ENCODE measurements around the gene MRPS11. TPM values are rescaled to one million over a fixed set of nuclear protein-coding genes. Genes with fewer than 3 reads are reported as not detected.

MRPS11 gene
- total RNA-seq, 4 donors from 2014 or later, result 33.5 to 47.8 (median 45.2) TPM

DNA sequence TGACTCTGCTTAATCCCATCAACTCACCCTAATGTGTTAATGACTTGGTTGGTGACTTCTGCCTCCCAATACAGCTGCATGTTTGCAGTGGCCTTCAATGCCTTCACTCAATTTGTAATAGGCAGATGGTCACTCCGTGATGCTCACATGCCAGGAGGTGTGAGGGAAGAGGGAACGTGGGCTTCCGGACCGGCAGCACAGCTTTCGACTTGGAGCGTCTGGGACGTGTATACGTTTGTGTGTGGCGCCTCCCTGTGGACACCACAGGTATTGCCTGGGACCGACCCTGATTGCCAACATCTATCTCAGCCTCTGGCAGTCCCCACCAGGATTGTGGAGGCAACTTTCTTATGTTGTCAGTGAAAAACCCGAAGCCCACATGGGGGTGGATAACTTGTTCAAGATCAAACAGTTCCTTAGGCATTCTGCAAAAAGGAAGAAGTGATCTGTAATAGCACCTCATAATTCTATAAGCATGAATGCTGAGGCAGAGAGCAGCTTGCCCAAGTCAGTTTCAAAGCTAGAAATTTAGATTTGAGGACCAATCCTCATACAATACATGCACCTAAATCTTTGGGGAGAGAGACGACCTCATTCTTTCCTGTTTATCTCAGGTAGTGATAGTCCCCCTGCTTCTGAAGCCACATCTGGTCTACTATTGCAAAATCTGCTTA, 17.2 kb upstream of the MRPS11 start:
- DNase-seq, result peak in 1 of 2 donors; percentile 22
- Histone ChIP-seq H3K4me1 (peaks cover 7 to 8% of the 10 kb centered on the region in 2 donors), H3K9me3 (no peaks in the 10 kb centered on the region), H3K4me3 (no peak overlapping the region), H3K27ac (no peak overlapping the region), H3K27me3 (no peaks in the 10 kb centered on the region), H3K36me3 (no peaks in the 10 kb centered on the region)
- ATAC-seq, result peak in 1 of 2 donors; percentile 23
- in situ Hi-C loops (cut with MboI; ENCODE audit: low sequenced_read_pairs in 4 of 4) (no loop called here), intact Hi-C loops (cut with DNase I; ENCODE audit: low total_unique reads) (no loop called here)
- no peak for TF ChIP-seq POLR2A (IDR thresholded peaks at IDR 0.05)
- TF ChIP-seq, protein P1, sequence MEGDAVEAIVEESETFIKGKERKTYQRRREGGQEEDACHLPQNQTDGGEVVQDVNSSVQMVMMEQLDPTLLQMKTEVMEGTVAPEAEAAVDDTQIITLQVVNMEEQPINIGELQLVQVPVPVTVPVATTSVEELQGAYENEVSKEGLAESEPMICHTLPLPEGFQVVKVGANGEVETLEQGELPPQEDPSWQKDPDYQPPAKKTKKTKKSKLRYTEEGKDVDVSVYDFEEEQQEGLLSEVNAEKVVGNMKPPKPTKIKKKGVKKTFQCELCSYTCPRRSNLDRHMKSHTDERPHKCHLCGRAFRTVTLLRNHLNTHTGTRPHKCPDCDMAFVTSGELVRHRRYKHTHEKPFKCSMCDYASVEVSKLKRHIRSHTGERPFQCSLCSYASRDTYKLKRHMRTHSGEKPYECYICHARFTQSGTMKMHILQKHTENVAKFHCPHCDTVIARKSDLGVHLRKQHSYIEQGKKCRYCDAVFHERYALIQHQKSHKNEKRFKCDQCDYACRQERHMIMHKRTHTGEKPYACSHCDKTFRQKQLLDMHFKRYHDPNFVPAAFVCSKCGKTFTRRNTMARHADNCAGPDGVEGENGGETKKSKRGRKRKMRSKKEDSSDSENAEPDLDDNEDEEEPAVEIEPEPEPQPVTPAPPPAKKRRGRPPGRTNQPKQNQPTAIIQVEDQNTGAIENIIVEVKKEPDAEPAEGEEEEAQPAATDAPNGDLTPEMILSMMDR (IDR thresholded peaks at IDR 0.05 in 4 of 5, conservative IDR thresholded peaks at IDR 0.05 in 1 of 5), result peak; percentile 27 to 66 (median 42)

GRCh38 chr15:88453651-88454050, 13.9 kb upstream of the MRPS11 start:
- Histone ChIP-seq H3K9me3 (no peaks in the 10 kb centered on the region), H3K36me3 (peaks cover 0 to 12% of the 10 kb centered on the region in 2 donors), H3K27me3 (no peaks in the 10 kb centered on the region), H3K4me3 (no peak overlapping the region), H3K4me1 (peaks cover 7 to 8% of the 10 kb centered on the region in 2 donors), H3K27ac (no peak overlapping the region)
- intact Hi-C loops (cut with DNase I; ENCODE audit: low total_unique reads), result no loop called here
- no peak for DNase-seq
- in situ Hi-C loops (cut with MboI; ENCODE audit: low sequenced_read_pairs in 4 of 4), result no loop called here
- ATAC-seq, result no peak
- TF ChIP-seq, protein P1 (IDR thresholded peaks at IDR 0.05 in 4 of 5, conservative IDR thresholded peaks at IDR 0.05 in 1 of 5), result no peak
- TF ChIP-seq POLR2A (IDR thresholded peaks at IDR 0.05), result no peak

GRCh38 chr15:88454236-88454635, 13.3 kb upstream of the MRPS11 start:
- in situ Hi-C loops (cut with MboI; ENCODE audit: low sequenced_read_pairs in 4 of 4) (no loop called here), intact Hi-C loops (cut with DNase I; ENCODE audit: low total_unique reads) (no loop called here)
- no peak for DNase-seq
- Histone ChIP-seq H3K4me1 (peaks cover 7 to 8% of the 10 kb centered on the region in 2 donors), H3K27ac (no peak overlapping the region), H3K4me3 (no peak overlapping the region), H3K9me3 (no peaks in the 10 kb centered on the region), H3K36me3 (peaks cover 0 to 18% of the 10 kb centered on the region in 2 donors), H3K27me3 (no peaks in the 10 kb centered on the region)
- ATAC-seq, result no peak
- TF ChIP-seq, protein P1 (IDR thresholded peaks at IDR 0.05 in 4 of 5, conservative IDR thresholded peaks at IDR 0.05 in 1 of 5), result no peak
- no peak for TF ChIP-seq POLR2A (IDR thresholded peaks at IDR 0.05)

- ATAC-seq, result peak; percentile 42 to 88
- peak; percentile 4 to 47 for DNase-seq
- TF ChIP-seq POLR2A (IDR thresholded peaks at IDR 0.05), result no peak
- TF ChIP-seq, protein P1 (IDR thresholded peaks at IDR 0.05 in 4 of 5, conservative IDR thresholded peaks at IDR 0.05 in 1 of 5), result peak; percentile 27 to 58 (median 53)
- no peaks in the 10 kb centered on the region for H3K9me3 ChIP-seq
- H3K27me3 ChIP-seq, result no peaks in the 10 kb centered on the region
- no peak overlapping the region for H3K27ac ChIP-seq
- intact Hi-C loops (cut with DNase I; ENCODE audit: low total_unique reads) (no loop called here), in situ Hi-C loops (cut with MboI; ENCODE audit: low sequenced_read_pairs in 4 of 4) (no loop called here)
- peaks cover 7 to 8% of the 10 kb centered on the region in 2 donors for H3K4me1 ChIP-seq
- peaks cover 0 to 27% of the 10 kb centered on the region in 2 donors for H3K36me3 ChIP-seq
- H3K4me3 ChIP-seq, result no peak overlapping the region
Observed at GRCh38 chr15:88454867-88455810, 12.4 kb upstream of the MRPS11 start.
